Endodermal cell (in vitro differentiated cells): ENCODE results near the gene VCAN. TPM values are rescaled to one million over a fixed set of nuclear protein-coding genes. Genes with fewer than 3 reads are reported as not detected.

Source experiments
- DNase-seq: peaks from one replicate; pipeline ENCODE4 v3.0.0-alpha.2; 2017
- H3K27ac ChIP-seq: 2 replicates; pipeline ENCODE4 v1.5.1; 2013; ENCODE audit warnings: mild to moderate bottlenecking, low read depth, low read length, moderate library complexity
- H3K27me3 ChIP-seq: 2 replicates; pipeline ENCODE4 v1.6.1; 2013; ENCODE audit warnings: mild to moderate bottlenecking, low read length, moderate library complexity; ENCODE audit not compliant: insufficient read depth, control insufficient read depth, poor library complexity, severe bottlenecking
- H3K36me3 ChIP-seq: 2 replicates; pipeline ENCODE4 v1.7.0; 2013; ENCODE audit warnings: mild to moderate bottlenecking, low read length, moderate library complexity; ENCODE audit not compliant: control insufficient read depth, insufficient read depth
- H3K4me1 ChIP-seq: one replicate; pipeline ENCODE4 v1.7.0; 2013; ENCODE audit warnings: low read length; ENCODE audit not compliant: control insufficient read depth, insufficient read depth
- H3K4me3 ChIP-seq: 2 replicates; pipeline ENCODE4 v1.5.1; 2013; ENCODE audit warnings: mild to moderate bottlenecking, low read length, moderate library complexity
- H3K9ac ChIP-seq: 2 replicates; pipeline ENCODE4 v1.6.1; 2013; ENCODE audit warnings: mild to moderate bottlenecking, low read length, moderate library complexity; ENCODE audit not compliant: poor library complexity, severe bottlenecking; ENCODE audit errors: extremely low read depth
- H3K9me3 ChIP-seq: 2 replicates; pipeline ENCODE4 v1.6.1; 2013; ENCODE audit warnings: mild to moderate bottlenecking, low read length, moderate library complexity; ENCODE audit not compliant: control insufficient read depth
- H3K27ac Mint-ChIP-seq: 2 replicates; pipeline ENCODE4 v1.8.0; 2020; ENCODE audit warnings: mixed read lengths
- H3K27me3 Mint-ChIP-seq: 2 replicates; pipeline ENCODE4 v1.8.0; 2021; ENCODE audit warnings: mild to moderate bottlenecking, mixed read lengths; ENCODE audit not compliant: insufficient read depth
- H3K36me3 Mint-ChIP-seq: 2 replicates; pipeline ENCODE4 v1.8.0; 2020; ENCODE audit warnings: low read depth, mixed read lengths
- H3K4me1 Mint-ChIP-seq: 2 replicates; pipeline ENCODE4 v1.8.0; 2020; ENCODE audit warnings: mixed read lengths
- H3K4me3 Mint-ChIP-seq: 2 replicates; pipeline ENCODE4 v1.8.0; 2020; ENCODE audit warnings: mild to moderate bottlenecking, moderate library complexity, mixed read lengths
- H3K9me3 Mint-ChIP-seq: 2 replicates; pipeline ENCODE4 v1.8.0; 2020; ENCODE audit warnings: mild to moderate bottlenecking, mixed read lengths
- CTCF ChIP-seq: fragments of 200-600 bp; sonication (generic); conservative IDR thresholded peaks from 2 replicates; pipeline ENCODE4 v1.5.0; 2021; ENCODE audit warnings: antibody characterized with exemption, mild to moderate bottlenecking
- WGBS, 2 experiments: methylation state at CpG; one replicate each; pipeline versions ENCODE4 v1.1.5 to v1.1.7; 2013; ENCODE audit warnings: missing lambda C conversion rate in 2 of 2, mixed read lengths in 1 of 2; ENCODE audit not compliant: insufficient coverage in 1 of 2, insufficient read length in 1 of 2; 5-methylcytosine and 5-hydroxymethylcytosine counted together
- total RNA-seq, 2 donors: library from RNA; stranded (reverse); fragmentation: NEBNext Ultra II Directional in 1 of 2; extraction: Animal tissue kit (Norgen Biotek cat#: 25700) in 1 of 2; gene quantifications; 2 replicates in 1 of 2; 3 replicates in 1 of 2; pipeline ENCODE4 v1.2.1, GENCODE V29; 2021

VCAN gene
- total RNA-seq, 2 donors from 2014 or later: 363 to 397 TPM

GRCh38 chr5:83450183-83450966 lies 21.2 kb upstream of the VCAN start:
- H3K4me3 Mint-ChIP-seq: no peak overlapping the region
- 66 to 77% methylated on average over 4 of the region's 4 CpGs for WGBS, 2 experiments
- no peaks in the 10 kb centered on the region for H3K4me1 ChIP-seq
- peak overlapping the region; percentile 27 for H3K27ac Mint-ChIP-seq
- no peak overlapping the region for H3K9ac ChIP-seq
- H3K9me3 ChIP-seq: peaks cover 22% of the 10 kb centered on the region
- no peaks in the 10 kb centered on the region for H3K27me3 Mint-ChIP-seq
- TF ChIP-seq CTCF: no peak
- H3K9me3 Mint-ChIP-seq: no peaks in the 10 kb centered on the region
- peaks cover 15% of the 10 kb centered on the region for H3K4me1 Mint-ChIP-seq
- no peak overlapping the region for H3K4me3 ChIP-seq
- DNase-seq: peak; percentile 46
- no peaks in the 10 kb centered on the region for H3K36me3 Mint-ChIP-seq
- no peak overlapping the region for H3K27ac ChIP-seq
- no peaks in the 10 kb centered on the region for H3K27me3 ChIP-seq
- no peaks in the 10 kb centered on the region for H3K36me3 ChIP-seq

GRCh38 chr5:83450967-83451248 lies 20.6 kb upstream of the VCAN start:
- H3K27me3 Mint-ChIP-seq: no peaks in the 10 kb centered on the region
- peak overlapping the region; percentile 27 for H3K27ac Mint-ChIP-seq
- no peaks in the 10 kb centered on the region for H3K36me3 Mint-ChIP-seq

GRCh38 chr5:83451955-83452354 lies 19.6 kb upstream of the VCAN start:
- no peak overlapping the region for H3K27ac Mint-ChIP-seq
- H3K4me1 Mint-ChIP-seq: peaks cover 12% of the 10 kb centered on the region
- Histone ChIP-seq H3K27ac (no peak overlapping the region), H3K4me1 (no peaks in the 10 kb centered on the region), H3K36me3 (no peaks in the 10 kb centered on the region), H3K9ac (no peak overlapping the region), H3K9me3 (peaks cover 34% of the 10 kb centered on the region), H3K4me3 (no peak overlapping the region), H3K27me3 (no peaks in the 10 kb centered on the region)
- no peaks in the 10 kb centered on the region for H3K27me3 Mint-ChIP-seq
- H3K36me3 Mint-ChIP-seq: no peaks in the 10 kb centered on the region
- no peak overlapping the region for H3K4me3 Mint-ChIP-seq
- TF ChIP-seq CTCF: no peak
- DNase-seq: no peak
- H3K9me3 Mint-ChIP-seq: peaks cover 11% of the 10 kb centered on the region

More at GRCh38 chr5:83450967-83451248, 20.6 kb upstream of the VCAN start:
- TF ChIP-seq CTCF: no peak
- Histone ChIP-seq H3K4me3 (no peak overlapping the region), H3K4me1 (no peaks in the 10 kb centered on the region), H3K9me3 (peaks cover 23% of the 10 kb centered on the region), H3K27me3 (no peaks in the 10 kb centered on the region), H3K36me3 (no peaks in the 10 kb centered on the region), H3K27ac (no peak overlapping the region), H3K9ac (no peak overlapping the region)
- no peak for DNase-seq
- H3K4me1 Mint-ChIP-seq: peaks cover 15% of the 10 kb centered on the region
- peaks cover 2% of the 10 kb centered on the region for H3K9me3 Mint-ChIP-seq
- no peak overlapping the region for H3K4me3 Mint-ChIP-seq
